Activated naive CD4-positive, alpha-beta T cell treated with Interleukin-2 at 50 U/mL for 16 hours (primary cell): ENCODE data around the gene CDC27.
"Not testable (repeated sequence)": the region's sequence is repeated elsewhere in the genome, so short reads cannot be mapped to it uniquely, and the experiment has no call there.

Source experiments
- DNase-seq: peaks from one replicate; pipeline ENCODE4 v3.0.0-alpha.2; 2020

CDC27 gene

GRCh38 chr17:47192554-47192953, 3.5 kb upstream of the CDC27 start:
- DNase-seq = no peak

GRCh38 chr17:47190770-47191169, 1.7 kb upstream of the CDC27 start:
- no peak for DNase-seq

GRCh38 chr17:47190243-47190642, 1.1 kb upstream of the CDC27 start:
- DNase-seq = no peak

- no peak for DNase-seq
Measured at GRCh38 chr17:47189732-47190237, 690 bp upstream of the CDC27 start.

DNA sequence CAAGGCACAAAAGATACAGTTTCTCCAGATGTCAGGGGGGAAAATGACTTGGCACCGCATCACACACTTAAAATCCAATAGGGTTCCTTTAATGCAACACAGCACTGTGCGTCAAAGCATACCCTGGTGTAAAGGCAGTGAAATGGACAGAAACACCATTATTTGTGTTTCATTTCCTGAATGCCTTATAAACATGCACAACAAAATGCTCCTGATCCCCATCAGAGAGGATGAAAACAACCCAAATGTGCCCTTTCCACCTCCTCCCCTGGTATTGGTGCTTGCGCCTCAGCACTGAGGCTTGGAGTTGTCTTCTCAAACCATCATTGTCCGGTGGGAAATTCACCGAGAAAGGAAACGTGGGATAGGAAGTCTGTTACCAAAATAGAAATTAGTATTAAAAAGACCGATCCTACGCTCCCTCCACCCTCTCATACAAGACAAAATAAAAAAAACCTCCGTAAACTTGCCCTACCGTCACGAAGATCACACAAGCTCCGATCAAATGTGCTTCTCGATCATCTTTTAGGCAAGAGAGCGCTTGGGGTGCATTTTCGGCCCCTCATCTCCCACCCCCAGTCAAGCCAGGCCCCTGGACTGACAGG, 722 bp downstream of the CDC27 start:
- no peak for DNase-seq

- no peak for DNase-seq
Measured at GRCh38 chr17:47184681-47185080, 4.4 kb downstream of the CDC27 start.

GRCh38 chr17:47180988-47181387, 8.1 kb downstream of the CDC27 start:
- not testable (repeated sequence) for DNase-seq

DNA sequence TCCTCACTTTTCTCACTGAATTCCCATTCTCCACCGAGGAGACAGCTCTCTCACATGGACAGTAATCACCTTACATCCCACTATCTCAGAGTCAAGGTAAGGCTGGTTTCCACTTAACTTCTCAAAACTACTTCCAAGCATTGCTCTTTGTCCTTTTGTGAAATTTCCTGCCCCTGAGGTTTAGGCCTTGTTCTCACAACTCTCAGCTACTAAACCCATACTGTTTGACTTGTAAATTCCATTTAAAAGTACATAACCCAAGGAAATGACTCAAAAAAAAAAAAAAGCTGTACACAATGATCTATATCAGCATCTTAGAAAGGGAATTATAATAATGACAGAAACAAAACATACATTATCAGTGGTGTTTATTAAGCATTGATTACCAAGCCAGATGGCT, 8.8 kb downstream of the CDC27 start:
- no peak for DNase-seq

DNA sequence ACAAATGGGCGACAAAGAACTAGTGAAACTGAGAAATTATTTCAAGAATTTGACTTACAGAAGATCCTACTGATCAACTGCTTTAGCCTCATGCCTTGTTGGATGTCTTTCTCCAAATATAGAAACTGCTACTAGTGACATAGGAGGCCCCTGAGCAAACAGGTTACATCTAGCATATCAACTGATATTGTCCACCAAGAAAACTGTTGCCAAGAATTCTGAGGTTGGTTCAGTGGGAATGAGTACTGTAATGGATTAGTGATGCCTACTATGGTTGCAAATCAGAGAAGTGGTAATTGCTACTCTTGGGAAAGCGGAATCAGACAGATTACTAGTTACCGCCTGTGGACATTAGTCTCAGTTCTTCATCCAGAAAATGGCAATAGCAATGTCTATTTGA, 10.0 kb downstream of the CDC27 start:
- no peak for DNase-seq

DNA sequence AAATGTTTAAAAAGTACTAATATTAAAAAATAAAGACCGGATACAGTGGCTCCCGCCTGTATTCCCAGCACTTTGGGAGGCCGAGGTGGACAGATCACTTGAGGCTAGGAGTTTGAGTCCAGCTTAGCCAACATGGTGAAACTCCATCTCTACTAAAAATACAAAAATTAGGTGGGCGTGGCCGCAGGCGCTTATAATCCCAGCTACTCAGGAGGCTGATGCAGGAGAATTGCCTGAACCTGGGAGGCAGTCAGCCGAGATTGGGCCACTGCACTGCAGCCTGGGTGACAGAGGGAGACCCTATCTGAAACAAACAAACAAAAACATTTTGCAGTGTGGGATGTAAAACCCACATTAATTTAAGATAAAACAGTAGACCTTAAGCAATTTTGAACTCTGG, 11.8 kb downstream of the CDC27 start:
- DNase-seq = no peak

- DNase-seq = no peak
Measured at GRCh38 chr17:47176389-47176826, 12.7 kb downstream of the CDC27 start.

- DNase-seq = not testable (repeated sequence)
Measured at GRCh38 chr17:47174823-47175222, 14.3 kb downstream of the CDC27 start.

DNA sequence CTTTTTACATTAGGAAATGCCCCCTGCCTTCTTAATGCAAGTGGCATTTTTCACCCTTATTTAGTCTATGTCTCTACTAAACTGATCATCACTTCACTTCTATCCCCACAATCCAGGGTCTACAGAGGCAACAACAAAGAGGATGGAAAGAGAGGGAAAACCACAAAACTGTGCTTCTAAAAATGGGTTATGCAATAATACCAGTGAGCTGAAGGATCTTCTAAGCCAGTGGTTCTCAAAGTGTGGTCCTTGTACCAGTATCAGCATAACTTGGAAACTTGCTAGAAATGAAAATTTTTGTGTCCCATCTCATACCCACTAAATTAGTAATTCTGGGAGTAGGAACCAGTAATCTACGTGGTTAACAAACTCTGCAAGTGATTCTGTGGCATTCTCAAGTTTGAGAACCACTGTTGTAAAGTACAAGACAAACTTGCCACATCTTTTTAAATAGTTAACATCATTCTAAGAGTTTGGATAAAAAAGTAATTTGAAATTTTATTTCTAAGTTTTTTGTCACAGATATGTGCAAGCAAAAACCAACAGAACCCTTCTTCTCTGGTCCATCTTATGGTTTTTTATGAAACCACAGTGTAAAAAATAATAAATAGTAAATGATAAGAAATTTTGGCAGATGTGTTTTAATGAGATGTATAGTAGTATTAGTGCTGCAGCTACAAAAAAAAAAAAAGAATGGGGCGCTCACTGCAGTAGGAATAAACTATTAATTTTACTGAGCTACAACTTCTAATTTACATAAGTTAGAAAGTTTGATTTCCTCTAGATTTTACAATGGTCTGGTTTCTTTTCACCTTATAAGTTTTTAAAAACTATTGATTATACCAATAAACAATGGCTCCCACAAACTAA, 16.2 kb downstream of the CDC27 start:
- DNase-seq = no peak

DNA sequence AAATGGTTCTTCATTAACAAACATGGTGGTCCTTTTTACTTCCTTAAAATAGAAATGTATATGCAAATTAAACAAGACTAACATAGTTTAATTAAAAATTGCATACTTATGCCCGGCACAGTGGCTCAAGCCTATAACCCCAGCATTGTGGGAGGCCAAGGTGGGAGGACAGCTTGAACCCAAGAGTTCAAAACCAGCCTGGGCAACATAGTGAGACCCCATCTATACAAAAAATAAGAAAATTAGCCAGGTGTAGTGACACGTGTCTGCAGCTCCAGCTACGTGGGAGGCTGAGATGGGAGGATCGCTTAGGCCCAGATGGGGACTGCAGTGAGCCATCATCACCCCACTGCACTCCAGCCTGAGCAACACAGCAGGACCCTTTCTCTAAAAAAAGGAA, 18.4 kb downstream of the CDC27 start:
- DNase-seq = no peak

GRCh38 chr17:47168896-47169295, 20.2 kb downstream of the CDC27 start:
- DNase-seq = not testable (repeated sequence)

- not testable (repeated sequence) for DNase-seq
Measured at GRCh38 chr17:47166854-47167253, 22.2 kb downstream of the CDC27 start.

DNA sequence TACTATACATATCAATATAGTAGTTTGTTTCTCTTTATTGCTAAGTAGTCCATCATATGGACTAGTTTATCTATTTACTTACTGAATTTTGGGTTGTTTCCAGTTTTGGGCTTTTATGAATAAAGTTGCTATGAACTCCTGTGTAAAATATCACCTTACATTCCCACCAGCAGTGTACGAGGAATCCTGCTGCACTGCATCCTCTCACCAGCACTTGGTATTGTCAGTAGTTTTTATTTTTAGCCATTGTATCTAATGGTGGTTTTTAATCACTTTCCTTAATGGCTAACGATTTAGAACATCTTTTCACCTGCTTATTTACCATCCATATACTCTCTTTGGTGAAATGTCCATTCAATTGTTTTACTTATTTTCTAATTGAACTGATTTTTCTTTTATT, 24.0 kb downstream of the CDC27 start:
- no peak for DNase-seq

GRCh38 chr17:47164263-47164662, 24.8 kb downstream of the CDC27 start:
- no peak for DNase-seq

DNA sequence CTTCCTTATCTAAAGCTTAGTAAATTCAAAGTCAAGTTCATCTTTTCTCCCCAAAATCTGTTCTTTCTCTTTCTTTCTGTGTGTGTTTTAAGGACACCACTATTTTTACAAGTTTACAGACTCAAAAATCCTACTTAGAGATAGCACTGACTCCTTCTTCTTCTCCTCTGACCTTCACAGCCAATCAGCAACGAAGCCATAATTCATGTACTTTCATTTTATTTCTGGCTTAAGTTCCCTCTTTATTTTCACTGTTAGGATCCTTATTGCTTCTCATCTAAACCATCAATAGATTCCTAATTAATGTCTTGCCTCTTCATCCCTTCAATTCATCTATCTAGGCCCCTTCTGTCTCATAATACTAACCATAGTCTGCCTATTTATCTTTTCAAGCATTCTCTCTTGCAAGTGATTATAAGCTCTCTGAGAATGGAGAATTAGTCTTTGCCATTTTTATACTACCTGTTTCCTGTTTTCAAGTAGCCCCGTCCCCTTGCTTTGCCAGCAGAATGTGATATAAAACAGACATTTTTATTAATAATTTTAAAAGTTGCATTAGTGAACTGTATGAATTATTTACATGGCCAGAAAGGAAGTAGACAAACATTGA, 27.0 kb downstream of the CDC27 start:
- no peak for DNase-seq

DNA sequence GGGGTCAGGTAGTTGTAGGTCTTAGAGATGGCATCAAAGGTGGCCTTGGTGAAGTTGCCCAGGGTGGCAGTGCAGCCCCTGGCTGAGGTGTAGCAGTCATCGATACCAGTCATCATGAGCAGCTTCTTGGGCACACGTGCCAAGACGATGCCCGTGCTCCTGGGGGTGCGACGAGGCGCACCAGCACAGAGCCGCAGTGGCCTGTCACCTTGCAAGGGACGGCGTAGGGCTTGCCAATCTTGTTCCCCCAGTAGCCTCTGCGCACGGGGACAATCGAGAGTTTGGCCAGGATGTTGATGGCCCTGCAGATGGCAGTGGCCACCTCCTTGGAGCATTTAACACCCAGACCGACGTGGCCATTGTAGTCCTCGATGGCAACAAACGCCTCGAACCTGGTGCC, 29.8 kb downstream of the CDC27 start:
- DNase-seq = no peak

DNA sequence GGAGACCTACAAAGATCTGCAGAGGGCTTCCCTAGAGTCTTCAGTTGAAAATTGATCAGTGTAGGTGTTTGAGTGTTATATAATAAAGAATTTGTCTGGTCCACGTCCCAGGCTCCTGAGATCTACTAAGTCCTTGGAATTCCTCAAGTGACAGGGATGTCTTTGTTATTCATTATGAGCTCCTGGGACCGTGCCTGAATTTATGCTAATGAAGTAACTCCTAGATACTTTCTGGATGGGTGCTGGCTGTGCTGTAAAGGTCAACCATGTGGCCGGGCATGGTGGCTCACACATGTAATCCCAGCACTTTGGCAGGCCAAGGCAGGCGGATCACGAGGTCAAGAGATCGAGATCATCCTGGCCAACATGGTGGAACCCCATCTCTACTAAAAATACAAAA, 43.7 kb downstream of the CDC27 start:
- DNase-seq = no peak

DNA sequence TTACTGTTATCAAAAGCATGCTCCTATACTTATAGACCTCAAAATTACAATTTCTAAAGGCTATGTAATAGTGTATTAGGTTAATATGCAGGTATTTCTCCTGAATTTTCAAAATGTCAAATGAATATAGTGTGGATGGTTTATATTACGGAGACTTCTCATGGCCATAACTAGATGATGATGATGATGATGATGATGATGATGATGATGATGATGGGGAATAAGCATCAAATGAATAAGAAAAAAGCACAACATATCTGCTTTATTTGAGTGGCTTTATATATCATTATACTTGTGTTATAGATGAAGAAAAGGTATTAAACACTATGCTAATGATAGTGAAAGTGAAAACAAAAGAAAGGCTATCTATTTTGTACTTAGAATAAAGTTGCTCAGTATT, 53.9 kb downstream of the CDC27 start:
- DNase-seq = no peak

GRCh38 chr17:47134354-47134753, 54.7 kb downstream of the CDC27 start:
- not testable (repeated sequence) for DNase-seq

DNA sequence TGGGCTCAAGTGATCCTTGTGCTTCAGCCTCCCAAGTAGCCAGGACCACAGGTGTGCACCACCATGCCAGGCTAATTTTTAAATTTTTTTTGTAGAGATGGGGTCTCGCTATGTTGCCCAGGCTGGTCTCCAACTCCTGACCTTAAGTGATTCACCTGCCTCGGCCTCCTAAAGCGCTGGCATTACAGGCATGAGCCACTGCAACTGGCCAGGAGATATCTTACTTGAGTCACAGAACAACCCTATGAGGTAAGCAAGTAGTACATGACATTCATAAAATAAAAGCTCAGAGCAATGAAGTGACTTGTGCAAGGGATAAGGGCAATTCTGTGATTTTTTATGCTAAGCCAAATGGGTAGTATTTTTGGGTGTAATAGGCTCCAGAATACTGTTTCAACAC, 57.3 kb downstream of the CDC27 start:
- DNase-seq = no peak
